Measurements from ENCODE around the gene PPP1R36.

- no peak for TF ChIP-seq CTCF (IDR thresholded peaks at IDR 0.05; ENCODE audit: low read depth, low read length)
- no peak for TF ChIP-seq POLR2A (IDR thresholded peaks at IDR 0.05; ENCODE audit: extremely low read depth, insufficient read length)
- TF ChIP-seq MAX (IDR thresholded peaks at IDR 0.05; ENCODE audit: low read depth, low read length) = no peak
These were observed 87.2 kb downstream of the PPP1R36 start for GRCh38 chr14:64636980-64637429.
